Measurements from ENCODE around the gene CSNK2A1.

CSNK2A1 gene

GRCh38 chr20:563187-563586, 19.6 kb upstream of the CSNK2A1 start:
- DNase-seq: no peak

- DNase-seq: no peak
These were observed 18.8 kb upstream of the CSNK2A1 start for GRCh38 chr20:562232-562897.

DNA sequence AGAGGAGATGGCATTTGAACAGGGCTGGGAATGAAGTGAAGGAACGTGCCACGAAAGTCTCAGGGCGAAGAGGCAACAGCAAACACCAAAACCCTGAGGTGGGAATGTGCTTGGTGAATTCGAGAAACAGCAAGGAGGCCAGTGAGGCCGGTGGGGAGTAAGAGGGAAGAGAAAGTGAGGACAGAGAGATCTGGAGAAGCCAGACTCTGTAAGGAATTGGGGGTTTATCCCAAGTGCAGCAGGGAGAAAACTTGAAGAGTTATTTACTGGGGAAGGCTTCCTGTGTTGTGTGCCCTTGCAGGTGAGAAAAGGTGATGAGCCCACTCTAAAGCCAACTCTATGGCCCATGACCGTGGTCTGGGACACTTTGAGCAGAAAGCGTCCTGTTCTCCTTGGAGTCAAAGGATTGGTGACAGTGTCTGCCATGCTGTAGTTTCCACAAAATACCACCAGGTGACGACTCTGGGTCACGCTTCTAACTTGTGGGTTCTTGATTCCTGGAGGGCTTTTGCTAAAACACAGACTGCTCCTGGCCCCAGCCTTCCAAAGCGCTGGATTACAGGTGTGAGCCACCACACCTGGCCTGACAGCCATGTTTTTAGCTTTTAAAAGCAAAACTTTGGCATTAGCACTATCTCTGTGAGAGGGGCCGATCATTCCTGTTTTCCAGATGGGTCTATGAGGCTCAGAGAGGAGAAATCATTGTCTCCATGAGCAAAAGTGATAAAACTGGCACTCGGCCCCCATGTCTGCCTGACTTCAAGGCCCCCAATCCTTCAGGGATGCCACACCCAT, 18.0 kb upstream of the CSNK2A1 start:
- DNase-seq: peak; percentile 41

GRCh38 chr20:560680-561079, 17.1 kb upstream of the CSNK2A1 start:
- DNase-seq: no peak

- no peak for DNase-seq
These were observed 14.5 kb upstream of the CSNK2A1 start for GRCh38 chr20:558117-558516.

- DNase-seq: no peak
These were observed 13.4 kb upstream of the CSNK2A1 start for GRCh38 chr20:556984-557383.

GRCh38 chr20:555976-556385, 12.4 kb upstream of the CSNK2A1 start:
- no peak for DNase-seq

GRCh38 chr20:550611-551010, 7.0 kb upstream of the CSNK2A1 start:
- no peak for DNase-seq

GRCh38 chr20:549722-550496, 6.3 kb upstream of the CSNK2A1 start:
- no peak for DNase-seq

DNA sequence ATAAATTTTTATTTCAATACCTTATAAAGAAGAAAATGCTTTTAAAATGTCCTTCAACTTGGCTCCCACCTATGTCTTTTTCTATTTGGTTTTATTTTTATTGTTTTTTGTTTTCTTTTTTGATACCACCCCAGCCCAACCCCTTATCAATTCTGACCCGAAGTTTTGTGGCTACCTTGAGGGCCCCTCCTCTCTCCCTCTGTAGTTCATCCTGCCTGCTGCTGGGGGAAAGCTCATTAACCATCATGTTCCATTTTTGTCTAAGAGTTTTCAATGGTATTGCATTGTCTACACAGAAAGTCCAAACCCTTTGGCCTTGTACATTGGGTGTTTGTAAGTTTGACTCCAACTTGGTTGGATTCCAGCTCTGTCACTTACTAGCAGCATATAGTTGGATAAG, 5.3 kb upstream of the CSNK2A1 start:
- no peak for DNase-seq

GRCh38 chr20:547394-547793, 3.8 kb upstream of the CSNK2A1 start:
- no peak for DNase-seq

- DNase-seq: no peak
These were observed 2.8 kb upstream of the CSNK2A1 start for GRCh38 chr20:546353-546752.

GRCh38 chr20:544153-544725, 649 bp upstream of the CSNK2A1 start:
- no peak for DNase-seq

- DNase-seq: no peak
These were observed 717 bp downstream of the CSNK2A1 start for GRCh38 chr20:542777-543368.

GRCh38 chr20:540391-541201, 3.0 kb downstream of the CSNK2A1 start:
- no peak for DNase-seq

DNA sequence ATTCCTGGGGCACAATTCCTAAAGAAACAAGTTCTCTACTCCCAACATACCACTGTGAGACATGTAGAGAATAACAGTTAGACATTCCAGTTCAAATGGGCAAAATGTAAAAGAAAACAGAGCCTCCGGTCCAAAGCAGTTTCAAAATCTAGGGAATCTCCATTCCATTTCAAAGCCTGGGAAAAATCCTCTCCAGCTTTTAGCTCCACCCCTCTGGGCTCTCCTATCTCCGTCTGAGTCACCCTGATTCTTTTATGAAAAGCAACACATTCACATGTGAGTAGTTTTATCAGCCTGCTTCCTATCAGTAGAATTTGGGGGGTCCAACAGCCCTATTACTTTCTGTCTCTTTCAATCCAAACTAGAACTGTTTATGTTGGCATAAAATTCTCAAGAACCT, 3.7 kb downstream of the CSNK2A1 start:
- no peak for DNase-seq

GRCh38 chr20:539191-539590, 4.4 kb downstream of the CSNK2A1 start:
- no peak for DNase-seq

DNA sequence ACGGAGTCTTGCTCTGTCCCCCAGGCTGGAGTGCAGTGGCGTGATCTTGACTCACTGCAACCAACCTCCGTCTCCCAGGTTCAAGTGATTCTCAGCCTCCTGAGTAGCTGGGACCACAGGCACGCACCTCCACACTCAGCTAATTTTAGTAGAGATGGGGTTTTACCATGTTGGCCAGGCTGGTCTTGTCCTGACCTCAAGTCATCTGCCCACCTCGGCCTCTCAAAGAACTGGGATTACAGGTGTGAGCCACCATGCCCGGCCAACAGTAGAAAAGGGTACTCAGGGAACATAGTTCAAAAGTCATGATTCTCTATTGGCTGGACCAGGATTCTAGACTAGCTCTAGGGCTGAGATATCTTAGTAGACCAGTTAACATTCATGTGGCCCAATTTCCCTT, 5.6 kb downstream of the CSNK2A1 start:
- no peak for DNase-seq

DNA sequence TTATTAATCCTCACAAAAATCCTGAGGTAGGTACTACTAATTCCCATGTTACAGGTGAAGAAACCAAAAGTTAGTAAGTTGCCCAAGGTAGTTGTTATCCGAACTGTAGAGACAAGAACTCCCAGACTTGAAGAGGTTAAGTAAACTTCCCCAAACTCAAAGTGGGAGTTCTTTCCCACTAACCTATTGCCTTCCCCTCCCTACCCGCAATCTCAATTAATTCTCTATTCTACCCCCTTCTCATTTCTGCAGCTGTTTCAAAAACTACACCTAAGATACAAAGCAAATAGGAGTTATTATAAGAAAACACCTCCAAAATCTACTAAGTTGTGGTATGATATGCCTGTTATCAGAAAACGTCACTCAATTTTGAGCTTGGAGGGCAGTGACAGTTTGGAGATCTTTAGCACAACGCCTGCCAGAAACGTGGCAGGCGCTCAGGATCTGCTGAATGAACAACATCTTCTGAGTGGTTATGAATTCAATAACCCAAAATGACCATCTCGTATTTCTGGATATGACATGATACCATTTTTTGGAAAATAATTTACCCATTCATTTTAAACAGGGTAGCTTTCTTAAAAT, 7.1 kb downstream of the CSNK2A1 start:
- DNase-seq: no peak

DNA sequence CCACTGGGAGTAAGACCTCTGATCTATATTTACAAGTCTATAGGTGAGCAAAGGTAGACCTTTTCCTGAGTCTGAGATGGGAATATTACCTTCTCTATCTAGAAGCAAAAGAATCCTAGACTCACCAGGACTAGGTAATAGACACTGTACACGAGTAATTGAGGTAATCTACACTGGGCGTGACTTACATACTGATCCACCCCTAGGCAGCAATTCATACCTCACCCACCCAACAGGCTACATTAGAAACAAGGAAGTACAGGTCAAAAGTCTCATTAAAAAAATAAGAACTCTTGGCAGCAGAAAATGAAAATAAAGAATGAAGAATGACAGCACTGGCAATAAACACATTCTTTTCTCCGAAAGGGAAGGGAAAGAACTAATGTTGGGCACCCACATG, 7.6 kb downstream of the CSNK2A1 start:
- no peak for DNase-seq

- DNase-seq: no peak
These were observed 10.1 kb downstream of the CSNK2A1 start for GRCh38 chr20:533526-533925.

DNA sequence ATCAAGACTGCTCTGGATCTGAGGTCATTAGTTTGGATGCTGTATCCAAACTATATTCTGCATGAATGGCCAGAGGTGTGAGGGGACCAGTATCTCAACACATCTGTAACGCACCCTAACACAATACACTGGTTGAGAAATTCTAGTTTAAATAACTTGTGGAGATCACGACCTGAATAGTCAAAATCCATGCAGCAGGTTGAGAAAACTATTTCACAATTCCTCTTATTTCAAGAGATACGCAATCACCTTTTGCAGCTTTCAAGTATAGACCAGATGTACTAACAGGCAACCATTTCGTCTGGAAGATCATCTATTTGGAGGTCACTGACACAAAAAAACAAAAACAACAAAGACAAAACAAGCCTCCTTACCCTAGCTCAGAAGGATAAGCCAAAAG, 11.1 kb downstream of the CSNK2A1 start:
- no peak for DNase-seq
